ENCODE measurements around the gene VNN1. TPM values are rescaled to one million over a fixed set of nuclear protein-coding genes. Genes with fewer than 3 reads are reported as not detected.

The VNN1 gene
- total RNA-seq, 2 donors from 2014 or later = not detected

GRCh38 chr6:132758689-132759088 is 44.8 kb upstream of the VNN1 start:
- no peak overlapping the region for H3K27ac Mint-ChIP-seq

GRCh38 chr6:132752255-132752654 is 38.4 kb upstream of the VNN1 start:
- Histone ChIP-seq H3K9me3 (ENCODE audit: control insufficient read depth, low read length) (no peaks in the 10 kb centered on the region), H3K27ac (ENCODE audit: low read depth, low read length) (no peak overlapping the region), H3K36me3 (ENCODE audit: control insufficient read depth, insufficient read depth, low read length) (no peaks in the 10 kb centered on the region), H3K4me3 (ENCODE audit: low read length) (no peak overlapping the region), H3K9ac (ENCODE audit: extremely low read depth, low read length, poor library complexity, severe bottlenecking) (no peak overlapping the region), H3K27me3 (ENCODE audit: control insufficient read depth, insufficient read depth, low read length, poor library complexity, severe bottlenecking) (no peaks in the 10 kb centered on the region), H3K4me1 (ENCODE audit: control insufficient read depth, insufficient read depth, low read length) (no peaks in the 10 kb centered on the region)
- WGBS, 2 experiments (ENCODE audit: insufficient coverage in 1 of 2, insufficient read length in 1 of 2) = 71% methylated on average over 1 of the region's 1 CpG
- no peak for DNase-seq
- Mint-ChIP-seq H3K36me3 (ENCODE audit: low read depth) (no peaks in the 10 kb centered on the region), H3K9me3 (no peaks in the 10 kb centered on the region), H3K27me3 (ENCODE audit: insufficient read depth) (no peaks in the 10 kb centered on the region), H3K4me3 (no peak overlapping the region), H3K27ac (no peak overlapping the region), H3K4me1 (no peaks in the 10 kb centered on the region)
- TF ChIP-seq CTCF (conservative IDR thresholded peaks at IDR 0.05) = no peak

More at GRCh38 chr6:132758689-132759088, 44.8 kb upstream of the VNN1 start:
- H3K4me3 Mint-ChIP-seq = no peak overlapping the region
- Histone ChIP-seq H3K4me3 (ENCODE audit: low read length) (no peak overlapping the region), H3K4me1 (ENCODE audit: control insufficient read depth, insufficient read depth, low read length) (no peaks in the 10 kb centered on the region), H3K9ac (ENCODE audit: extremely low read depth, low read length, poor library complexity, severe bottlenecking) (no peak overlapping the region), H3K27me3 (ENCODE audit: control insufficient read depth, insufficient read depth, low read length, poor library complexity, severe bottlenecking) (no peaks in the 10 kb centered on the region), H3K36me3 (ENCODE audit: control insufficient read depth, insufficient read depth, low read length) (no peaks in the 10 kb centered on the region), H3K9me3 (ENCODE audit: control insufficient read depth, low read length) (no peaks in the 10 kb centered on the region), H3K27ac (ENCODE audit: low read depth, low read length) (no peak overlapping the region)
- no peaks in the 10 kb centered on the region for H3K36me3 Mint-ChIP-seq (ENCODE audit: low read depth)
- no peak for TF ChIP-seq CTCF (conservative IDR thresholded peaks at IDR 0.05)
- H3K27me3 Mint-ChIP-seq (ENCODE audit: insufficient read depth) = no peaks in the 10 kb centered on the region
- no peak for DNase-seq
- H3K9me3 Mint-ChIP-seq = no peaks in the 10 kb centered on the region
- no peaks in the 10 kb centered on the region for H3K4me1 Mint-ChIP-seq
- 94 to 95% methylated on average over 2 of the region's 2 CpGs for WGBS, 2 experiments (ENCODE audit: insufficient coverage in 1 of 2, insufficient read length in 1 of 2)

DNA sequence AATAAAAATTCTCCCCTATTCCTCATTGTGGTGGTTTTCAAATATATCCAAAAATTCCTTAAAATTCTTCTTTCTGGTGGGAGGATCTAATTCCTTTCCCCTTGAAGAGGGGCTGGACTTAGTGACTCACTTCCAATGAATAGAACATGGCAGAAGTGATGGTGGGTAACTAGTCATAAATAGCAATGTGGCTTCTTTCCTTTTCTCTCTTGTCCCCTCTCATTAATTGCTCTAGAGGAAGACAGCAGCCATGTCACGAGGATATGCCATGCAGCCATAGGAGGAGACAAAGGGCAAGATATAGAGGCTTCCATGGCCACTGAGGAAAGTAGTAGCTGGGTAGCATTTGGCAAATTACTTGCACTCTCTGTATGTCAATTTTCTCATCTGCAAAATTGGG is 38.0 kb upstream of the VNN1 start:
- H3K9me3 Mint-ChIP-seq = no peaks in the 10 kb centered on the region
- H3K27ac Mint-ChIP-seq = no peak overlapping the region
- 94 to 100% methylated on average over 1 of the region's 1 CpG for WGBS, 2 experiments (ENCODE audit: insufficient coverage in 1 of 2, insufficient read length in 1 of 2)

More for the DNA sequence above, 38.0 kb upstream of the VNN1 start:
- Histone ChIP-seq H3K4me1 (ENCODE audit: control insufficient read depth, insufficient read depth, low read length) (no peaks in the 10 kb centered on the region), H3K9ac (ENCODE audit: extremely low read depth, low read length, poor library complexity, severe bottlenecking) (no peak overlapping the region), H3K9me3 (ENCODE audit: control insufficient read depth, low read length) (no peaks in the 10 kb centered on the region), H3K36me3 (ENCODE audit: control insufficient read depth, insufficient read depth, low read length) (no peaks in the 10 kb centered on the region), H3K4me3 (ENCODE audit: low read length) (no peak overlapping the region), H3K27ac (ENCODE audit: low read depth, low read length) (no peak overlapping the region), H3K27me3 (ENCODE audit: control insufficient read depth, insufficient read depth, low read length, poor library complexity, severe bottlenecking) (no peaks in the 10 kb centered on the region)
- no peaks in the 10 kb centered on the region for H3K4me1 Mint-ChIP-seq
- TF ChIP-seq CTCF (conservative IDR thresholded peaks at IDR 0.05) = no peak
- H3K36me3 Mint-ChIP-seq (ENCODE audit: low read depth) = no peaks in the 10 kb centered on the region
- no peak overlapping the region for H3K4me3 Mint-ChIP-seq
- no peak for DNase-seq
- H3K27me3 Mint-ChIP-seq (ENCODE audit: insufficient read depth) = no peaks in the 10 kb centered on the region

All from endodermal cell (in vitro differentiated cells).